Activated CD8-positive, alpha-beta T cell treated with anti-CD3 and anti-CD28 coated beads for 36 hours (primary cell): ENCODE results near the gene NPC1. TPM values are rescaled to one million over a fixed set of nuclear protein-coding genes. Genes with fewer than 3 reads are reported as not detected.

Experiments used
- ATAC-seq: fragments of 200-7000 bp; cut with Tn5 transposase; one replicate; pipeline ENCODE4 v1.10.0; 2021; ENCODE audit warnings: mild to moderate bottlenecking, moderate library complexity
- CTCF ChIA-PET: fragments of 350-600 bp; sonication (Branson Sonifier 250); formaldehyde crosslinking; loops from one replicate; lab custom pipeline; 2021; ENCODE audit warnings: antibody characterized with exemption; lab: Charles Lee
- POLR2A ChIA-PET: fragments of 350-600 bp; sonication (Branson Sonifier 250); formaldehyde crosslinking; loops from one replicate; lab custom pipeline; 2021; ENCODE audit warnings: antibody characterized with exemption; lab: Charles Lee
- DNase-seq: peaks from one replicate; pipeline ENCODE4 v3.0.0-alpha.2; 2020
- H3K27ac Mint-ChIP-seq: one replicate; pipeline ENCODE4 v1.8.0; 2021; ENCODE audit warnings: mild to moderate bottlenecking, mixed read lengths
- H3K27me3 Mint-ChIP-seq: one replicate; pipeline ENCODE4 v1.8.0; 2021; ENCODE audit warnings: mixed read lengths
- H3K36me3 Mint-ChIP-seq: one replicate; pipeline ENCODE4 v1.8.0; 2021; ENCODE audit warnings: low read depth, mixed read lengths
- H3K4me1 Mint-ChIP-seq: one replicate; pipeline ENCODE4 v1.8.0; 2021; ENCODE audit warnings: low read depth, mixed read lengths
- H3K4me3 Mint-ChIP-seq: one replicate; pipeline ENCODE4 v1.8.0; 2021; ENCODE audit warnings: mild to moderate bottlenecking, moderate library complexity, mixed read lengths
- H3K9me3 Mint-ChIP-seq: one replicate; pipeline ENCODE4 v1.8.0; 2021; ENCODE audit warnings: mixed read lengths
- intact Hi-C: fragments of 100-400 bp; cut with micrococcal nuclease; formaldehyde crosslinking; loops from one replicate; pipeline ENCODE4 v1.10.0; 2022
- total RNA-seq, 2 experiments: library from RNA; stranded (reverse); gene quantifications; one replicate each; pipeline ENCODE4 v1.2.3, GENCODE V29; 2021
- TF ChIP-seq, protein P1 (sequence below): fragments of 200-600 bp; IDR thresholded peaks from one replicate; pipeline ENCODE4 v1.8.0; 2022; ENCODE audit warnings: antibody characterized with exemption, mild to moderate bottlenecking

The NPC1 gene
- total RNA-seq, 2 experiments from 2014 or later = 21.5 to 22.9 TPM

DNA sequence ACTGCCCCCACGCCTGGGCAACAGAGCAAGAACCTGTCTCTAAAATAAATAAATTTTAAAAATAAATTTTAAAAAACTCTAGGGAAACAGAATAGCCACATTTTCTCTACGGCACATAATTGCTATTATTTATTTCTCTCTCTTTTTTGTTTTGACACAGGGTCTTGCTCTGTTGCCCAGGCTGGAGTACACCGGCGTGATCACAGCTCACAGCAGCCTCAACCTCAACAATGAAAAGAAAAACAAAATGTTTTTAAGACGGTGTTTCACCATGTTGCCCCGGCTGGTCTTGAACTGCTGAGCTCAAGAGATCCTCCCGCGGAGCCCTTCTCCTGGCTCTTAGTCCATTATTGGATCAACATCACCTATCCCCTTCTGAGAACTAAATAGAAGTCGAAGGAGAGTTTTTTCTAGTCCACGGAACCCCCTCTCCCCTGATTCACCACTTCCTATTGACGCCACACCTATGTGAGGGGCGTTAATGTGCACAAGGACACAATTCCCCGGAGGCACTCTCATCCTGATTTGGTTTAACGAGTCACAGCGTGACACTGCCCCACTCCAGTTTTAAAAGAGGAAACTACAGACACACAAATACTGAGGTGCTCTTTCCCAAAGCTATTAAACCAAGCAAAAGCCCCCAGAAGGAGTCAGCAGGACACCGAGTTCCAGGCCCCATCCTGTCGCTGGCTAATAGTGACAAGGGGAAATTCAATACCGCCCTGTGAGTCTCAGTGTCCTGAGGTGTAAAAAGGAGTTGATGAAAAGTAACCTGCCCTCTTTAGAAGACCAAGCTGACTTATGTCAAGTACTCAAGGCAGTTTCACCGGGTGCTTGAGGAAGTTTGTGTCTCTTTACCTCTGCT, 1.1 kb downstream of the NPC1 start:
- Mint-ChIP-seq H3K4me3 (peak overlapping the region; percentile 94), H3K36me3 (peaks cover 8% of the 10 kb centered on the region), H3K27me3 (no peaks in the 10 kb centered on the region), H3K4me1 (peaks cover 42% of the 10 kb centered on the region), H3K9me3 (no peaks in the 10 kb centered on the region), H3K27ac (peak overlapping the region; percentile 92)
- TF ChIP-seq, protein P1, sequence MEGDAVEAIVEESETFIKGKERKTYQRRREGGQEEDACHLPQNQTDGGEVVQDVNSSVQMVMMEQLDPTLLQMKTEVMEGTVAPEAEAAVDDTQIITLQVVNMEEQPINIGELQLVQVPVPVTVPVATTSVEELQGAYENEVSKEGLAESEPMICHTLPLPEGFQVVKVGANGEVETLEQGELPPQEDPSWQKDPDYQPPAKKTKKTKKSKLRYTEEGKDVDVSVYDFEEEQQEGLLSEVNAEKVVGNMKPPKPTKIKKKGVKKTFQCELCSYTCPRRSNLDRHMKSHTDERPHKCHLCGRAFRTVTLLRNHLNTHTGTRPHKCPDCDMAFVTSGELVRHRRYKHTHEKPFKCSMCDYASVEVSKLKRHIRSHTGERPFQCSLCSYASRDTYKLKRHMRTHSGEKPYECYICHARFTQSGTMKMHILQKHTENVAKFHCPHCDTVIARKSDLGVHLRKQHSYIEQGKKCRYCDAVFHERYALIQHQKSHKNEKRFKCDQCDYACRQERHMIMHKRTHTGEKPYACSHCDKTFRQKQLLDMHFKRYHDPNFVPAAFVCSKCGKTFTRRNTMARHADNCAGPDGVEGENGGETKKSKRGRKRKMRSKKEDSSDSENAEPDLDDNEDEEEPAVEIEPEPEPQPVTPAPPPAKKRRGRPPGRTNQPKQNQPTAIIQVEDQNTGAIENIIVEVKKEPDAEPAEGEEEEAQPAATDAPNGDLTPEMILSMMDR = no peak
- ATAC-seq = no peak
- intact Hi-C loops = loop anchor here (5.0 kb wide), 2 partner anchors 68 to 83 kb away; partner anchors contain the start of gene RMC1
- ChIA-PET CTCF (interaction anchor here (0.9 to 2.0 kb wide), 4 partner anchors 44 to 97 kb away, joined by 4 to 19 read pairs (median 6); no protein-coding TSS in a partner anchor), POLR2A (interaction anchor here (0.7 to 1.9 kb wide), 9 partner anchors 10 to 430 kb away, joined by 3 to 7 read pairs (median 4); no protein-coding TSS in a partner anchor)
- DNase-seq = peak; percentile 44

DNA sequence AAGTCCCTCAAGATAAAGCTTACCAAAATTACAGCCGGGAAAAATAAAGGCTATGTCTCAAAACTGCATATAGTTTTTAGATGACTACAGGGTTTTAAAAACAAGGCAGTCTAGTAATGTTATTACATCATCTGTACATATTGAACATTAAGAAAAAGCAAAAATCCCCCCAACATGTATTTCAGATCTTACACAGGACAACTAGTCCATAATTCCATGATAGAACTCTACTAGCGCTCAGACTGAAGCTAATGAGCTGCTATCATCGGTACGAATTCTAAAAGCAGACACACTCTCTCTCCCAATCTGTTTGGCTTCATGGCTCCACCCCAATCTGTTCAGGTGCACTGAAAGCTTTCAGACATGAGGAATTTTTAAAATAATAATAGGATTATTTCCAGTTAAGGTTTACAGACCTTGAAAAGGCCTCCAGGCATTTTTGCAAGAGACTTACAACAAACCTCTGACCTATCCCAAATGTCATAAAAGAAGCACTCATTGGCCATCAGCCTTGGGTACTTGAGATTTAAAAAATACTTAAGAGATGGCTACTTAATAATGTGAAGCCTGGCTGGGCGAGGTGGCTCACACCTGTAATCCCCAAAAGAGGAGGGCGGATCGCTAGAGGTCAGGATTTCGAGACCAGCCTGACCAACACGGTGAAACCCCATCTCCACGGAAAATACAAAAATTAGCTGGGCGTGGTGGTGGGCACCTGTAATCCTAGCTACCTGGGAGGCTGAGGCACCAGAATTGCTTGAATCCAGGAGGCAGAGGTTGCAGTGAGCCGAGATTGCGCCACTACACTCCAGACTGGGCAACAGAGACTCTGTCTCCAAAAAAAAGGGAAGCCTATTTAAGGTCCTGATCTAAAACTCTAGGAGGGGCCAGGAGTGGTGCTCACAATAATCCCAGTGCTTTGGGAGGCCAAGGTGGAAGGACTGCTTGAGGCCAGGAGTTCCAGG, 2.0 kb downstream of the NPC1 start:
- Mint-ChIP-seq H3K27me3 (no peaks in the 10 kb centered on the region), H3K4me3 (peak overlapping the region; percentile 94), H3K36me3 (peaks cover 8% of the 10 kb centered on the region), H3K27ac (no peak overlapping the region), H3K9me3 (no peaks in the 10 kb centered on the region), H3K4me1 (peaks cover 43% of the 10 kb centered on the region)
- no peak for DNase-seq
- POLR2A ChIA-PET = interaction anchor here (1.2 to 1.9 kb wide), 5 partner anchors 10 to 82 kb away, joined by 3 to 7 read pairs (median 6); no protein-coding TSS in a partner anchor
- CTCF ChIA-PET = interaction anchor here (1.0 to 2.0 kb wide), 5 partner anchors 12 to 86 kb away, joined by 3 to 19 read pairs (median 4); no protein-coding TSS in a partner anchor
- TF ChIP-seq, protein P1 = no peak
- intact Hi-C loops = no loop called here
- no peak for ATAC-seq

DNA sequence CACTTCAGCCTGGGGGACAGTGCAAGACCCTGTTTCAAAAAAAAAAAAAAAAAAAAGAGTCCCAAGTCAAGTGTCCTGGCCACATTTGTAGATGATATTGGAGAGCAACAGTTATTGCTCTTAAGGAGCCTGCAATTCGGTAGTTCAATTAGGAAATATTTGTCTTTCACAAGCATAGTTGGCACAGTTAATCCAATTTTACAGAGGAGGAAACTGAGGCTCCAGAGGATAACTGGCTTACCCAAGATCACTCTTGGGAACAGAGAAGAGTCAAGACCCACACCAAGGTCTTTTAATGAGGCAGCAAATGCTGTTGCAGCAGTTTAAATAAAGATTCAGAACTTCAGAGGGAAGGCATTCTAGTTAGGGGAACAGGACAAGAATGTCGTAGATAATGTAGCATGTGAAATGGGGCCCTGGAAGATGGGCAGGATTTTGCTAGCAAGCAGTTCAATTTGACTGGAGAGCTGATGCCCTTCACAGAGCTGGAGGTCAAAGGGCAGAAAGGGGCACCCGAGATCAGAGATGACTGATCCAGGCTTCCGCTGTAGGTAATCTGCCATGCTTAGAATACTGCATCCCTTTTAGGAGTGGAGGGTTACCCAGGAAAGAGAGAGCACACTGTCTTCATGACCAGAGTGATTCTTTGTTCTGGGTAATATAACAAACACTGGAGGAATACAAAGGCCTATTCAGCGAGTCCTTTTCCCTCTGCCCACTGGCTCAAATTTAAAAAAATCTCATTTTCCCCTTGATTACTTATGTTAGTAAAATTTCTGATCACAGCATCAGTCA, 3.0 kb downstream of the NPC1 start:
- H3K36me3 Mint-ChIP-seq = peaks cover 11% of the 10 kb centered on the region
- H3K9me3 Mint-ChIP-seq = no peaks in the 10 kb centered on the region
- no peak overlapping the region for H3K27ac Mint-ChIP-seq
- no peak for DNase-seq
- H3K4me1 Mint-ChIP-seq = peaks cover 52% of the 10 kb centered on the region
- TF ChIP-seq, protein P1 = no peak
- H3K4me3 Mint-ChIP-seq = no peak overlapping the region
- intact Hi-C loops = no loop called here
- no peak for ATAC-seq
- no peaks in the 10 kb centered on the region for H3K27me3 Mint-ChIP-seq
- POLR2A ChIA-PET = no interaction called here
- CTCF ChIA-PET = interaction anchor here (1.3 kb wide), 1 partner anchor 11 kb away, joined by 3 read pairs; no protein-coding TSS in a partner anchor

DNA sequence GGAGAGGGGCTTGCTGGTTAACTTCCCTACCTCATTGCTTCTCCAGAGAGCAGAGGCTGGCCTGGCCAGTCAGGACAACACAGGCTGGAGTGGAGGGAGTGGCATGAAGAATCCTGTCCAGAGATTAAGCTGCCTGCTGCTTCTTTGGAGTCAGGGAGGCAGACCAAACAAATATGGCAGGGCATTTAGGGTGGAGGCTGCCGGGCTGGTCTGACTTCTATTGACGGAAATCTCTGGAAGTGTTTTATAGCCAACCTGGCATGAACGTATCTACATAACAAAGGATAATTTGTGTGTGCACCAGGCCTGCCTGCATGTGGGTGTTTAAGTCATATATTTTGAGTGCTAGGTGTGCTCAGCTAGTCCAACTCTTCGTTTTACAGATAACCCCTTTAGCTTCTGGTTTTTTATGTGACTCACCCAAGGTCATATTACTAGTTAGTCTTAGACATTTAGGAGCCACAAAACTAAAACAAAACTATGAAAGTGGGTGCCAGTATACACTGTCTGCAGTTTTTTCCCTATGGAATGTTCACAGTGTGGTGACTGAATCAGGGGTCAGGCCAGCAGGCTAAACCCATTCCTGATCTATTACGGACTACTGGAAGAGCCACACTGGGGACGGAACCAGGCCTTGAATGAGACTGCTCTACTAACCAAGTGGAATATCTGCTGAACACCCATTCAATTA, 5.5 kb downstream of the NPC1 start:
- Mint-ChIP-seq H3K4me1 (peaks cover 52% of the 10 kb centered on the region), H3K9me3 (no peaks in the 10 kb centered on the region), H3K27me3 (no peaks in the 10 kb centered on the region), H3K4me3 (no peak overlapping the region), H3K36me3 (peaks cover 17% of the 10 kb centered on the region), H3K27ac (no peak overlapping the region)
- POLR2A ChIA-PET = interaction anchor here (1.1 to 1.8 kb wide), 2 partner anchors 9 to 78 kb away, joined by 3 to 5 read pairs; partner anchors contain the start of gene RMC1
- intact Hi-C loops = no loop called here
- TF ChIP-seq, protein P1 = no peak
- CTCF ChIA-PET = interaction anchor here (1.3 to 2.4 kb wide), 3 partner anchors 65 to 83 kb away, joined by 3 to 10 read pairs (median 8); no protein-coding TSS in a partner anchor
- no peak for DNase-seq
- no peak for ATAC-seq
